K562 (cell line): ENCODE results near the gene ZSCAN12. TPM values are rescaled to one million over a fixed set of nuclear protein-coding genes. Genes with fewer than 3 reads are reported as not detected.

Experiments
- BCOR ChIP-seq: fragments of 450-650 bp; IDR thresholded peaks from 2 replicates; pipeline ENCODE4 v1.6.1; 2016
- HEY1 ChIP-seq: fragments of 250-450 bp; sonication (Bioruptor Pico); IDR thresholded peaks from 2 replicates; pipeline ENCODE4 v1.5.0; 2020; ENCODE audit warnings: mild to moderate bottlenecking, moderate library complexity, borderline replicate concordance
- HOXB6 ChIP-seq: fragments of 250-450 bp; sonication (Bioruptor Pico); IDR thresholded peaks from 2 replicates; pipeline ENCODE4 v1.5.1; 2022; ENCODE audit warnings: mild to moderate bottlenecking, borderline replicate concordance
- HSF4 ChIP-seq: fragments of 250-450 bp; sonication (Bioruptor Pico); IDR thresholded peaks from 2 replicates; pipeline ENCODE4 v2.1.2; 2022; ENCODE audit warnings: mild to moderate bottlenecking, moderate library complexity, borderline replicate concordance
- KDM5B ChIP-seq: fragments of 200-600 bp; sonication (generic); IDR thresholded peaks from 2 replicates; pipeline ENCODE4 v1.6.1; 2012; ENCODE audit warnings: low read depth, mild to moderate bottlenecking, moderate library complexity, low read length, control low read depth, inconsistent platforms; ENCODE audit not compliant: insufficient replicate concordance
- MAZ ChIP-seq, 2 experiments: fragments of 450-650 bp in 1 of 2; sonication (generic) in 1 of 2; formaldehyde crosslinking; IDR thresholded peaks in 1 of 2; conservative IDR thresholded peaks in 1 of 2; 2 replicates each; pipeline versions ENCODE4 v1.4.0 to v1.5.0; 2020; ENCODE audit warnings: mild to moderate bottlenecking in 1 of 2, missing genetic modification reagents in 1 of 2
- MIER1 ChIP-seq: fragments of 450-650 bp; IDR thresholded peaks from 2 replicates; pipeline ENCODE4 v1.6.1; 2016; ENCODE audit warnings: antibody characterized with exemption, mild to moderate bottlenecking, low read depth
- MTA2 ChIP-seq: fragments of 450-650 bp; IDR thresholded peaks from 2 replicates; pipeline ENCODE4 v1.6.1; 2016; ENCODE audit warnings: low read depth
- PHF8 ChIP-seq: fragments of 200-600 bp; sonication (generic); IDR thresholded peaks from 2 replicates; pipeline ENCODE4 v1.6.1; 2012; ENCODE audit warnings: mixed run types, mild to moderate bottlenecking, inconsistent platforms, low read length, moderate library complexity, borderline replicate concordance
- RBM22 ChIP-seq: fragments of 200-400 bp; formaldehyde crosslinking; IDR thresholded peaks from 2 replicates; pipeline ENCODE4 v1.6.1; 2018; ENCODE audit warnings: low read length, low read depth; ENCODE audit not compliant: poor library complexity, severe bottlenecking
- SMARCC2 ChIP-seq: fragments of 450-650 bp; IDR thresholded peaks from 2 replicates; pipeline ENCODE4 v1.6.1; 2017; ENCODE audit warnings: antibody characterized with exemption, moderate library complexity, mild to moderate bottlenecking, low read depth
- TBL1XR1 ChIP-seq, 2 experiments: IDR thresholded peaks; 2 replicates each; pipeline ENCODE4 v1.6.1; 2012; ENCODE audit warnings: improper control_type of control experiment in 2 of 2, low read length in 2 of 2, mild to moderate bottlenecking in 1 of 2
- ZFPM2 ChIP-seq: fragments of 250-450 bp; sonication (Bioruptor Pico); IDR thresholded peaks from 2 replicates; pipeline ENCODE4 v1.5.1; 2022; ENCODE audit warnings: mild to moderate bottlenecking
- ZNF79 ChIP-seq: fragments of 250-450 bp; sonication (Bioruptor Pico); IDR thresholded peaks from 2 replicates; pipeline ENCODE4 v1.4.0; 2020; ENCODE audit warnings: low read depth, mild to moderate bottlenecking, moderate library complexity
- ZNF830 ChIP-seq: fragments of 250-450 bp; sonication (Bioruptor Pico); IDR thresholded peaks from 2 replicates; pipeline ENCODE4 v1.5.0; 2021; ENCODE audit warnings: mild to moderate bottlenecking
- polyA plus RNA-seq, 8 experiments: library from polyadenylated mRNA; depleted of rRNA in 4 of 8; stranded (reverse) in 5 of 8; unstranded in 3 of 8; fragments of >200 nt; fragmentation: Nextera tagmentation in 2 of 8; fragmentation: Illumina TruSeq in 1 of 8; extraction: Ambion mirVana in 2 of 8; extraction: Trizol in 1 of 8; gene quantifications; 2 replicates each; pipeline versions ENCODE4 v1.2.1 to v1.2.3, GENCODE V29; 2011 to 2014; ENCODE audit warnings: inconsistent platforms in 1 of 8, missing spikeins in 1 of 8
- total RNA-seq, 7 experiments: library from RNA; depleted of rRNA in 6 of 7; stranded (reverse); fragments of >200 nt in 6 of 7; fragmentation: Illumina TruSeq in 2 of 7; extraction: Trizol in 2 of 7; gene quantifications; 2 replicates each; pipeline versions ENCODE4 v1.2.1 to v1.2.3, GENCODE V29; 2011 to 2021; ENCODE audit warnings: low replicate concordance in 1 of 7
- TF ChIP-seq, protein P1 (sequence below): sonication (generic); formaldehyde crosslinking; IDR thresholded peaks from 2 replicates; pipeline ENCODE4 v1.8.0; 2022; ENCODE audit warnings: mild to moderate bottlenecking, missing genetic modification reagents
- TF ChIP-seq, protein P2 (sequence below), 2 experiments: fragments of 450-650 bp; conservative IDR thresholded peaks; 2 replicates each; pipeline ENCODE4 v1.6.1; 2017; ENCODE audit warnings: mild to moderate bottlenecking in 2 of 2, moderate library complexity in 2 of 2
- TF ChIP-seq, protein P3 (sequence below): sonication (generic); formaldehyde crosslinking; IDR thresholded peaks from 2 replicates; pipeline ENCODE4 v1.8.0; 2022; ENCODE audit warnings: mild to moderate bottlenecking, missing genetic modification reagents
- TF ChIP-seq, protein P4 (sequence below): fragments of 450-650 bp; formaldehyde crosslinking; IDR thresholded peaks from 2 replicates; pipeline ENCODE4 v1.4.0; 2020; ENCODE audit warnings: mild to moderate bottlenecking

Gene ZSCAN12
- total and polyA plus RNA-seq, 9 of the 15 experiments (the other 6 are each of a cell fraction or from before 2014, with no cell fraction given): 2.5 to 19.6 (median 12.5) TPM

DNA sequence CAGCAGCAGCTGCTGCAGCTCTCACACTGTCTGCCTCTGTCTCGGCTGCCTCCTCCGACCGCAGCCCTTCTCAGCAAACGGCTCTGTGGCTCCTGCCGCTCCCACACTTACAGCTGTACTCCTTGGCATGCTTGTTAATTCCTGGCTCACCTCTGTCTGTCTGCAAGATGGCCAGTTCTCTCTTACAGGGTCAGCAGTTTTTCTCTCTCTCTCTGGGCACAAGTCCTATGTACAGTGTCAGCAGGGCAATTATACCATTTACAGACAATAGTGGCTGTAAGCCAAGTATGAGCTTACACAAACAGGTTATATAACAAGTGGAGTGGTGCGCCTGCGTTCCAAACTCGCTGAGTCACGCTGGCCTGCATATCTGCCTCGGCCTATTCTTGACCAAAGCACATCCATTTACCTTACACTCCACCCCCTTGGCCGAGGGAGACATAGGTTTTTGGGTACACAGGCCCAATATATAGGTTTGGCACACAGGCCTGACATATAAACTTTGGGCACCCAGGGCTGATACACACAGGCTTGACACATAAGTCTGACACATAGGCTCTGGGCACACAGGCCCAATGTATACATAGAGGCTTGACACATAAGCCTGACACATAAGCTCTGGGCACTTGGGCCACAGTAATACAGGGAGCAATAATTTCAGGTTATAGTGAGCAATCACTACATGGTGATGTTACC, 45.4 kb downstream of the ZSCAN12 start (continued):
- TF ChIP-seq, protein P1, sequence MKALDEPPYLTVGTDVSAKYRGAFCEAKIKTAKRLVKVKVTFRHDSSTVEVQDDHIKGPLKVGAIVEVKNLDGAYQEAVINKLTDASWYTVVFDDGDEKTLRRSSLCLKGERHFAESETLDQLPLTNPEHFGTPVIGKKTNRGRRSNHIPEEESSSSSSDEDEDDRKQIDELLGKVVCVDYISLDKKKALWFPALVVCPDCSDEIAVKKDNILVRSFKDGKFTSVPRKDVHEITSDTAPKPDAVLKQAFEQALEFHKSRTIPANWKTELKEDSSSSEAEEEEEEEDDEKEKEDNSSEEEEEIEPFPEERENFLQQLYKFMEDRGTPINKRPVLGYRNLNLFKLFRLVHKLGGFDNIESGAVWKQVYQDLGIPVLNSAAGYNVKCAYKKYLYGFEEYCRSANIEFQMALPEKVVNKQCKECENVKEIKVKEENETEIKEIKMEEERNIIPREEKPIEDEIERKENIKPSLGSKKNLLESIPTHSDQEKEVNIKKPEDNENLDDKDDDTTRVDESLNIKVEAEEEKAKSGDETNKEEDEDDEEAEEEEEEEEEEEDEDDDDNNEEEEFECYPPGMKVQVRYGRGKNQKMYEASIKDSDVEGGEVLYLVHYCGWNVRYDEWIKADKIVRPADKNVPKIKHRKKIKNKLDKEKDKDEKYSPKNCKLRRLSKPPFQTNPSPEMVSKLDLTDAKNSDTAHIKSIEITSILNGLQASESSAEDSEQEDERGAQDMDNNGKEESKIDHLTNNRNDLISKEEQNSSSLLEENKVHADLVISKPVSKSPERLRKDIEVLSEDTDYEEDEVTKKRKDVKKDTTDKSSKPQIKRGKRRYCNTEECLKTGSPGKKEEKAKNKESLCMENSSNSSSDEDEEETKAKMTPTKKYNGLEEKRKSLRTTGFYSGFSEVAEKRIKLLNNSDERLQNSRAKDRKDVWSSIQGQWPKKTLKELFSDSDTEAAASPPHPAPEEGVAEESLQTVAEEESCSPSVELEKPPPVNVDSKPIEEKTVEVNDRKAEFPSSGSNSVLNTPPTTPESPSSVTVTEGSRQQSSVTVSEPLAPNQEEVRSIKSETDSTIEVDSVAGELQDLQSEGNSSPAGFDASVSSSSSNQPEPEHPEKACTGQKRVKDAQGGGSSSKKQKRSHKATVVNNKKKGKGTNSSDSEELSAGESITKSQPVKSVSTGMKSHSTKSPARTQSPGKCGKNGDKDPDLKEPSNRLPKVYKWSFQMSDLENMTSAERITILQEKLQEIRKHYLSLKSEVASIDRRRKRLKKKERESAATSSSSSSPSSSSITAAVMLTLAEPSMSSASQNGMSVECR (CRISPR knock-in tag): peak; percentile 66; the same call in 1 of the 2 replicates
- TF ChIP-seq RBM22: no peak
- peak; percentile 30 for TF ChIP-seq KDM5B
- peak; percentile 98 for TF ChIP-seq ZNF830 (CRISPR knock-in tag)
- peak; percentile 92 for TF ChIP-seq ZFPM2
- TF ChIP-seq MIER1: 0 out of 2 replicates have a peak, but pooled peaks have one; percentile 57
- 0 out of 2 replicates have a peak, but pooled peaks have one; percentile 24 for TF ChIP-seq MTA2
- TF ChIP-seq MAZ (CRISPR knock-in tag; conservative IDR thresholded peaks at IDR 0.05 in 1 of 2, IDR thresholded peaks at IDR 0.05 in 1 of 2): peak in 1 of 2 experiments; percentile 96; a peak in 2 of 4 replicates
- TF ChIP-seq ZNF79 (CRISPR knock-in tag): peak; percentile 98
- TF ChIP-seq HEY1 (CRISPR knock-in tag): peak; percentile 90
- TF ChIP-seq BCOR: no peak
- TF ChIP-seq, protein P2, sequence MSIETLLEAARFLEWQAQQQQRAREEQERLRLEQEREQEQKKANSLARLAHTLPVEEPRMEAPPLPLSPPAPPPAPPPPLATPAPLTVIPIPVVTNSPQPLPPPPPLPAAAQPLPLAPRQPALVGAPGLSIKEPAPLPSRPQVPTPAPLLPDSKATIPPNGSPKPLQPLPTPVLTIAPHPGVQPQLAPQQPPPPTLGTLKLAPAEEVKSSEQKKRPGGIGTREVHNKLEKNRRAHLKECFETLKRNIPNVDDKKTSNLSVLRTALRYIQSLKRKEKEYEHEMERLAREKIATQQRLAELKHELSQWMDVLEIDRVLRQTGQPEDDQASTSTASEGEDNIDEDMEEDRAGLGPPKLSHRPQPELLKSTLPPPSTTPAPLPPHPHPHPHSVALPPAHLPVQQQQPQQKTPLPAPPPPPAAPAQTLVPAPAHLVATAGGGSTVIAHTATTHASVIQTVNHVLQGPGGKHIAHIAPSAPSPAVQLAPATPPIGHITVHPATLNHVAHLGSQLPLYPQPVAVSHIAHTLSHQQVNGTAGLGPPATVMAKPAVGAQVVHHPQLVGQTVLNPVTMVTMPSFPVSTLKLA (conservative IDR thresholded peaks at IDR 0.05): peak; percentile 39 to 46; a peak in 3 of 4 replicates
- TF ChIP-seq HSF4: peak; percentile 98
- TF ChIP-seq, protein P3, sequence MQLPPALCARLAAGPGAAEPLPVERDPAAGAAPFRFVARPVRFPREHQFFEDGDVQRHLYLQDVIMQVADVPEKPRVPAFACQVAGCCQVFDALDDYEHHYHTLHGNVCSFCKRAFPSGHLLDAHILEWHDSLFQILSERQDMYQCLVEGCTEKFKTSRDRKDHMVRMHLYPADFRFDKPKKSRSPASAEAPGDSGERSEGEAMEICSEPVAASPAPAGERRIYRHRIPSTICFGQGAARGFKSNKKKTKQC (CRISPR knock-in tag): no peak
- 0 out of 2 replicates have a peak, but pooled peaks have one; percentile 38 for TF ChIP-seq SMARCC2
- TF ChIP-seq TBL1XR1 (IDR thresholded peaks at IDR 0.05; ENCODE audit: low read length in 2 of 2): peak; percentile 40 to 84; a peak in 3 of 4 replicates
- TF ChIP-seq HOXB6 (CRISPR knock-in tag): peak; percentile 92
- TF ChIP-seq, protein P4, sequence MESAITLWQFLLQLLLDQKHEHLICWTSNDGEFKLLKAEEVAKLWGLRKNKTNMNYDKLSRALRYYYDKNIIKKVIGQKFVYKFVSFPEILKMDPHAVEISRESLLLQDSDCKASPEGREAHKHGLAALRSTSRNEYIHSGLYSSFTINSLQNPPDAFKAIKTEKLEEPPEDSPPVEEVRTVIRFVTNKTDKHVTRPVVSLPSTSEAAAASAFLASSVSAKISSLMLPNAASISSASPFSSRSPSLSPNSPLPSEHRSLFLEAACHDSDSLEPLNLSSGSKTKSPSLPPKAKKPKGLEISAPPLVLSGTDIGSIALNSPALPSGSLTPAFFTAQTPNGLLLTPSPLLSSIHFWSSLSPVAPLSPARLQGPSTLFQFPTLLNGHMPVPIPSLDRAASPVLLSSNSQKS (CRISPR knock-in tag): peak; percentile 85; the same call in 1 of the 2 replicates
- TF ChIP-seq PHF8: peak; percentile 11; the same call in 1 of the 2 replicates
